ENCODE measurements around the gene RPIA.

- TF ChIP-seq CTCF (conservative IDR thresholded peaks at IDR 0.05; ENCODE audit: low read length) (no peak), EZH2phosphoT487 (IDR thresholded peaks at IDR 0.05; ENCODE audit: borderline replicate concordance, low read depth, low read length) (no peak)
Observed at GRCh38 chr2:88724643-88725332, 33.3 kb downstream of the RPIA start.
